ENCODE results near the gene GRID2.

DNA sequence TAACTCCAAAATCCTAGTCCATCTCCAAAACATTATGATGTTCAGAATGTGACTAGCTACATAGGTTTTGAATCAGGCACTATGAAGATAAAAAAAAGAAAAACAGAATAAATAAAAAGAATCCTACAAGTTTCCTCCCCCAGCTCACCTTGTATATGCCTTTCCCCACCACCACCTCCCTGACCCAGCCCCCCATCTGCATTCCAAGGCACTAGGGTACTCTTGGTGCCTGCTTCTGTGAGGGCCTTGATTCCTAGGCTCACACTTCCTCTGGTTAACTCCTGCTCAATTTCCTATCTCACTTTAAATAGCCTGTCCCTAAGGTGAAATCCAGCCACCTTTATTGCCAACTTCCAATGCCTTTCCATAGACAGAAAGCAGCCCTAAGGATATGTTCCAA, 1346.1 kb downstream of the GRID2 start:
- TF ChIP-seq POLR2A (IDR thresholded peaks at IDR 0.05; ENCODE audit: low read depth, low read length) (no peak), CREB1 (IDR thresholded peaks at IDR 0.05; ENCODE audit: low read depth) (no peak), CBFB (IDR thresholded peaks at IDR 0.05; ENCODE audit: low read depth) (no peak)
- TF ChIP-seq, protein P1, sequence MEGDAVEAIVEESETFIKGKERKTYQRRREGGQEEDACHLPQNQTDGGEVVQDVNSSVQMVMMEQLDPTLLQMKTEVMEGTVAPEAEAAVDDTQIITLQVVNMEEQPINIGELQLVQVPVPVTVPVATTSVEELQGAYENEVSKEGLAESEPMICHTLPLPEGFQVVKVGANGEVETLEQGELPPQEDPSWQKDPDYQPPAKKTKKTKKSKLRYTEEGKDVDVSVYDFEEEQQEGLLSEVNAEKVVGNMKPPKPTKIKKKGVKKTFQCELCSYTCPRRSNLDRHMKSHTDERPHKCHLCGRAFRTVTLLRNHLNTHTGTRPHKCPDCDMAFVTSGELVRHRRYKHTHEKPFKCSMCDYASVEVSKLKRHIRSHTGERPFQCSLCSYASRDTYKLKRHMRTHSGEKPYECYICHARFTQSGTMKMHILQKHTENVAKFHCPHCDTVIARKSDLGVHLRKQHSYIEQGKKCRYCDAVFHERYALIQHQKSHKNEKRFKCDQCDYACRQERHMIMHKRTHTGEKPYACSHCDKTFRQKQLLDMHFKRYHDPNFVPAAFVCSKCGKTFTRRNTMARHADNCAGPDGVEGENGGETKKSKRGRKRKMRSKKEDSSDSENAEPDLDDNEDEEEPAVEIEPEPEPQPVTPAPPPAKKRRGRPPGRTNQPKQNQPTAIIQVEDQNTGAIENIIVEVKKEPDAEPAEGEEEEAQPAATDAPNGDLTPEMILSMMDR (IDR thresholded peaks at IDR 0.05 in 2 of 3, conservative IDR thresholded peaks at IDR 0.05 in 1 of 3; ENCODE audit: control insufficient read depth in 2 of 3, extremely low read depth in 1 of 3, insufficient read depth in 1 of 3, low read depth in 3 of 3, low read length in 3 of 3), result no peak

All from GM12878 (cell line).